Peyer's patch (tissue), 4 donors: ENCODE data around the gene PPM1D.

ENCODE experiments used
- CTCF ChIP-seq, 6 experiments: fragments of 450-650 bp in 4 of 6; fragments of 200-600 bp in 2 of 6; sonication (generic) in 1 of 6; IDR thresholded peaks; one replicate each; pipeline ENCODE4 v1.5.1; 2017 to 2019; ENCODE audit warnings: antibody characterized with exemption in 6 of 6, mild to moderate bottlenecking in 3 of 6, moderate library complexity in 1 of 6
- POLR2A ChIP-seq, 2 donors: fragments of 450-650 bp; IDR thresholded peaks; one replicate each; pipeline ENCODE4 v1.5.1; 2017; ENCODE audit warnings: antibody characterized with exemption in 2 of 2, mild to moderate bottlenecking in 2 of 2, moderate library complexity in 2 of 2

- no peak for TF ChIP-seq CTCF (IDR thresholded peaks at IDR 0.05)
- TF ChIP-seq POLR2A (IDR thresholded peaks at IDR 0.05): no peak
Measured at GRCh38 chr17:60661489-60661888, 61.5 kb downstream of the PPM1D start.
